Endodermal cell (in vitro differentiated cells): ENCODE data around the gene ADAMTS2. TPM values are rescaled to one million over a fixed set of nuclear protein-coding genes. Genes with fewer than 3 reads are reported as not detected.

ENCODE experiments used
- DNase-seq: peaks from one replicate; pipeline ENCODE4 v3.0.0-alpha.2; 2017
- H3K27ac ChIP-seq: 2 replicates; pipeline ENCODE4 v1.5.1; 2013; ENCODE audit warnings: mild to moderate bottlenecking, low read depth, low read length, moderate library complexity
- H3K27me3 ChIP-seq: 2 replicates; pipeline ENCODE4 v1.6.1; 2013; ENCODE audit warnings: mild to moderate bottlenecking, low read length, moderate library complexity; ENCODE audit not compliant: insufficient read depth, control insufficient read depth, poor library complexity, severe bottlenecking
- H3K36me3 ChIP-seq: 2 replicates; pipeline ENCODE4 v1.7.0; 2013; ENCODE audit warnings: mild to moderate bottlenecking, low read length, moderate library complexity; ENCODE audit not compliant: control insufficient read depth, insufficient read depth
- H3K4me1 ChIP-seq: one replicate; pipeline ENCODE4 v1.7.0; 2013; ENCODE audit warnings: low read length; ENCODE audit not compliant: control insufficient read depth, insufficient read depth
- H3K4me3 ChIP-seq: 2 replicates; pipeline ENCODE4 v1.5.1; 2013; ENCODE audit warnings: mild to moderate bottlenecking, low read length, moderate library complexity
- H3K9ac ChIP-seq: 2 replicates; pipeline ENCODE4 v1.6.1; 2013; ENCODE audit warnings: mild to moderate bottlenecking, low read length, moderate library complexity; ENCODE audit not compliant: poor library complexity, severe bottlenecking; ENCODE audit errors: extremely low read depth
- H3K9me3 ChIP-seq: 2 replicates; pipeline ENCODE4 v1.6.1; 2013; ENCODE audit warnings: mild to moderate bottlenecking, low read length, moderate library complexity; ENCODE audit not compliant: control insufficient read depth
- H3K27ac Mint-ChIP-seq: 2 replicates; pipeline ENCODE4 v1.8.0; 2020; ENCODE audit warnings: mixed read lengths
- H3K27me3 Mint-ChIP-seq: 2 replicates; pipeline ENCODE4 v1.8.0; 2021; ENCODE audit warnings: mild to moderate bottlenecking, mixed read lengths; ENCODE audit not compliant: insufficient read depth
- H3K36me3 Mint-ChIP-seq: 2 replicates; pipeline ENCODE4 v1.8.0; 2020; ENCODE audit warnings: low read depth, mixed read lengths
- H3K4me1 Mint-ChIP-seq: 2 replicates; pipeline ENCODE4 v1.8.0; 2020; ENCODE audit warnings: mixed read lengths
- H3K4me3 Mint-ChIP-seq: 2 replicates; pipeline ENCODE4 v1.8.0; 2020; ENCODE audit warnings: mild to moderate bottlenecking, moderate library complexity, mixed read lengths
- H3K9me3 Mint-ChIP-seq: 2 replicates; pipeline ENCODE4 v1.8.0; 2020; ENCODE audit warnings: mild to moderate bottlenecking, mixed read lengths
- WGBS, 2 experiments: methylation state at CpG; one replicate each; pipeline versions ENCODE4 v1.1.5 to v1.1.7; 2013; ENCODE audit warnings: missing lambda C conversion rate in 2 of 2, mixed read lengths in 1 of 2; ENCODE audit not compliant: insufficient coverage in 1 of 2, insufficient read length in 1 of 2; 5-methylcytosine and 5-hydroxymethylcytosine counted together
- total RNA-seq, 2 donors: library from RNA; stranded (reverse); fragmentation: NEBNext Ultra II Directional in 1 of 2; extraction: Animal tissue kit (Norgen Biotek cat#: 25700) in 1 of 2; gene quantifications; 2 replicates in 1 of 2; 3 replicates in 1 of 2; pipeline ENCODE4 v1.2.1, GENCODE V29; 2021
- TF ChIP-seq, protein P1 (sequence below): fragments of 200-600 bp; sonication (generic); conservative IDR thresholded peaks from 2 replicates; pipeline ENCODE4 v1.5.0; 2021; ENCODE audit warnings: antibody characterized with exemption, mild to moderate bottlenecking

ADAMTS2 gene
- total RNA-seq, 2 donors from 2014 or later = 1.2 to 2.6 TPM

DNA sequence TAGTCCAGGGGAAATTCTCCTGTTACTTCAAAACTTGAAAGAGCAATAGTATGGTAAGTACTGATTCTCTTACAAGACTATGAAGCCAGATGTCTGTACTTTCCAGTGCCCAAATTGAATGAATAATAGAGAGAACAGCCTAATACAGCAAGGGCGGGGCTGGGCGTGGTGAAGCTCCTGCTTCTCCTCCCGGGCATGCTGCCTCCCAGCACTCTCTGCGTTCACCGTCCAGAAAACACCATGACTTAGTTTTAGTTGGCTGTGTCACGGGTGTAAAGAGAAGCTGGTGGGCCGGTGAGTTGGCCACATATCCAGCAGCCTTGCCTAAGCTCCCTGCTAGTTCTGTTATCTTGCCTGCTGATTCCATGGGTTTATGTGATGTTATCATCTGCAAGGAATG, 40.7 kb upstream of the ADAMTS2 start:
- H3K27ac Mint-ChIP-seq = no peak overlapping the region
- H3K36me3 Mint-ChIP-seq = no peaks in the 10 kb centered on the region
- TF ChIP-seq, protein P1, sequence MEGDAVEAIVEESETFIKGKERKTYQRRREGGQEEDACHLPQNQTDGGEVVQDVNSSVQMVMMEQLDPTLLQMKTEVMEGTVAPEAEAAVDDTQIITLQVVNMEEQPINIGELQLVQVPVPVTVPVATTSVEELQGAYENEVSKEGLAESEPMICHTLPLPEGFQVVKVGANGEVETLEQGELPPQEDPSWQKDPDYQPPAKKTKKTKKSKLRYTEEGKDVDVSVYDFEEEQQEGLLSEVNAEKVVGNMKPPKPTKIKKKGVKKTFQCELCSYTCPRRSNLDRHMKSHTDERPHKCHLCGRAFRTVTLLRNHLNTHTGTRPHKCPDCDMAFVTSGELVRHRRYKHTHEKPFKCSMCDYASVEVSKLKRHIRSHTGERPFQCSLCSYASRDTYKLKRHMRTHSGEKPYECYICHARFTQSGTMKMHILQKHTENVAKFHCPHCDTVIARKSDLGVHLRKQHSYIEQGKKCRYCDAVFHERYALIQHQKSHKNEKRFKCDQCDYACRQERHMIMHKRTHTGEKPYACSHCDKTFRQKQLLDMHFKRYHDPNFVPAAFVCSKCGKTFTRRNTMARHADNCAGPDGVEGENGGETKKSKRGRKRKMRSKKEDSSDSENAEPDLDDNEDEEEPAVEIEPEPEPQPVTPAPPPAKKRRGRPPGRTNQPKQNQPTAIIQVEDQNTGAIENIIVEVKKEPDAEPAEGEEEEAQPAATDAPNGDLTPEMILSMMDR = no peak
- H3K36me3 ChIP-seq = no peaks in the 10 kb centered on the region
- H3K27me3 Mint-ChIP-seq = peaks cover 7% of the 10 kb centered on the region
- no peak overlapping the region for H3K9ac ChIP-seq
- H3K4me1 Mint-ChIP-seq = no peaks in the 10 kb centered on the region
- H3K9me3 ChIP-seq = peaks cover 21% of the 10 kb centered on the region
- peaks cover 5% of the 10 kb centered on the region for H3K4me1 ChIP-seq
- no peak overlapping the region for H3K4me3 Mint-ChIP-seq
- H3K27me3 ChIP-seq = no peaks in the 10 kb centered on the region
- H3K27ac ChIP-seq = no peak overlapping the region
- H3K4me3 ChIP-seq = no peak overlapping the region
- H3K9me3 Mint-ChIP-seq = peaks cover 27% of the 10 kb centered on the region
- no peak for DNase-seq
- 80 to 92% methylated on average over 7 of the region's 7 CpGs for WGBS, 2 experiments

DNA sequence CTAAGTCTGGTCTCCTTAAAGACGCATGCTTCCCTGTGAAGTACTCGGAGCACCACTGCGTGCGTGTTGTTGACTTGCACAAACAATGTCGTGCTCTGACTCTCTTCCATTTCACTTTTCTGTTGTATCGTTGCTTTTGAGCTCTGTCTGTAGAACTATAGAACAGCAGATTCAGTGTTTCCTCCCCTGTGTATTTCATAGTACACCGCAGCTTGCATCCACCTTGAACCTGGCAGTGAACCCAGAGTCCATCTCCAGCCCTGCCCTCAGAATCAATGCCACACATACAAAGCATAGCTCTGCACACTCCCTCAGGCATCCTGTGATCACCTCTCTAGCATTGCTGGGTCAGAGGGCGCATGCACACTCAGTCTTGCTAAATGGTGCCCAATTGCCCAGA, 37.2 kb upstream of the ADAMTS2 start:
- no peaks in the 10 kb centered on the region for H3K36me3 ChIP-seq
- H3K4me3 Mint-ChIP-seq = no peak overlapping the region
- no peaks in the 10 kb centered on the region for H3K9me3 ChIP-seq
- no peaks in the 10 kb centered on the region for H3K4me1 Mint-ChIP-seq
- H3K27ac ChIP-seq = no peak overlapping the region
- no peak overlapping the region for H3K4me3 ChIP-seq
- H3K27me3 Mint-ChIP-seq = peaks cover 2% of the 10 kb centered on the region
- peaks cover 3% of the 10 kb centered on the region for H3K9me3 Mint-ChIP-seq
- H3K9ac ChIP-seq = no peak overlapping the region
- TF ChIP-seq, protein P1 = no peak
- H3K27me3 ChIP-seq = no peaks in the 10 kb centered on the region
- 87 to 88% methylated on average over 8 of the region's 8 CpGs for WGBS, 2 experiments
- peaks cover 5% of the 10 kb centered on the region for H3K4me1 ChIP-seq
- no peak overlapping the region for H3K27ac Mint-ChIP-seq
- H3K36me3 Mint-ChIP-seq = no peaks in the 10 kb centered on the region
- no peak for DNase-seq

DNA sequence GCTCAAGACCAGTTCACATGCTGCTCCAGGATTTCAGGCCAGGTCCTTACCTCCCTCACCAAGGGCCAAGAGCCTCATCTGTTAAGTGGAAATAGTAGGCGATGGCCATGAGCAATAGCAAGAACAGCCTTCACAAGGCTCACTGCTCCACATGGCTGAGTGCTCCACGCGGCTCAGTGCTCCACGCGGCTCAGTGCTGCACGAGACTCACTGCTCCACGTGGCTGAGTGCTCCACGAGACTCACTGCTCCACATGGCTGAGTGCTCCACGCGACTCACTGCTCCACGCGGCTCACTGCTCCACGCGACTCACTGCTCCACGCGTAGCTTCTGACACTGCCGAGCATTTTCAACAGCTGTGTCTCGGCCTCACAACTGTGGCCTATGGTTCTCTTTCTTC, 36.4 kb upstream of the ADAMTS2 start:
- Mint-ChIP-seq H3K4me3 (no peak overlapping the region), H3K9me3 (peaks cover 3% of the 10 kb centered on the region), H3K27ac (no peak overlapping the region), H3K36me3 (no peaks in the 10 kb centered on the region), H3K27me3 (peaks cover 2% of the 10 kb centered on the region), H3K4me1 (no peaks in the 10 kb centered on the region)
- no peak overlapping the region for H3K27ac ChIP-seq
- no peaks in the 10 kb centered on the region for H3K27me3 ChIP-seq
- H3K4me3 ChIP-seq = no peak overlapping the region
- H3K36me3 ChIP-seq = no peaks in the 10 kb centered on the region
- H3K4me1 ChIP-seq = peaks cover 5% of the 10 kb centered on the region
- H3K9ac ChIP-seq = no peak overlapping the region
- WGBS, 2 experiments = 83 to 86% methylated on average over 16 to 18 of the region's 18 CpGs
- no peaks in the 10 kb centered on the region for H3K9me3 ChIP-seq
- TF ChIP-seq, protein P1 = no peak
- no peak for DNase-seq
